SK-N-SH (cell line): ENCODE results near the gene ALOX15. TPM values are rescaled to one million over a fixed set of nuclear protein-coding genes. Genes with fewer than 3 reads are reported as not detected.

Source experiments
- CTCF ChIA-PET: fragments of 300-600, 350-600 bp; formaldehyde crosslinking; extraction: SDS; loops from one replicate; lab custom pipeline; 2021; lab: Yijun Ruan, JAX
- POLR2A ChIA-PET: fragments of 350-600 bp; sonication (Branson Sonifier 250); formaldehyde crosslinking; extraction: SDS; loops from one replicate; lab custom pipeline; 2020; ENCODE audit warnings: antibody characterized with exemption, inconsistent platforms; lab: Yijun Ruan, JAX
- DNase-seq: peaks from one replicate; pipeline ENCODE4 v3.0.0; 2012
- H2AFZ ChIP-seq: fragments of 200-600 bp; sonication (generic); 2 replicates; pipeline ENCODE4 v1.8.1; 2016; ENCODE audit warnings: antibody characterized with exemption, mild to moderate bottlenecking, low read depth
- H3F3A ChIP-seq: fragments of 200-600 bp; sonication (generic); replicated peaks from 2 replicates; pipeline ENCODE3; 2016; ENCODE audit warnings: antibody characterized with exemption, mild to moderate bottlenecking; ENCODE audit not compliant: insufficient read depth
- H3K27ac ChIP-seq, 2 experiments: fragments of 200-500 bp in 1 of 2; fragments of 200-600 bp in 1 of 2; sonication (Bioruptor generic) in 1 of 2; sonication (generic), shearing (Covaris generic) in 1 of 2; 2 replicates each; pipeline versions ENCODE4 v1.5.1 to v1.6.1; 2014 to 2016; ENCODE audit warnings: low read depth in 2 of 2, inconsistent platforms in 1 of 2, low read length in 1 of 2, mild to moderate bottlenecking in 1 of 2, mixed read lengths in 1 of 2
- H3K27me3 ChIP-seq: fragments of 200-600 bp; sonication (generic), shearing (Covaris generic); 2 replicates; pipeline ENCODE4 v1.6.1; 2016; ENCODE audit warnings: mixed run types; ENCODE audit not compliant: insufficient read depth
- H3K36me3 ChIP-seq, 2 experiments: fragments of 200-500 bp in 1 of 2; fragments of 200-600 bp in 1 of 2; sonication (Bioruptor generic) in 1 of 2; sonication (generic) in 1 of 2; replicated peaks in 1 of 2; 2 replicates each; pipeline versions ENCODE3 to v1.5.1; 2014 to 2016; ENCODE audit warnings: low read length in 1 of 2, mild to moderate bottlenecking in 1 of 2; ENCODE audit not compliant: insufficient read depth in 2 of 2, control insufficient read depth in 1 of 2
- H3K4me1 ChIP-seq, 2 experiments: fragments of 200-500 bp in 1 of 2; fragments of 200-600 bp in 1 of 2; sonication (Bioruptor generic) in 1 of 2; sonication (generic), shearing (Covaris generic) in 1 of 2; 2 replicates each; pipeline versions ENCODE4 v1.5.1 to v1.6.1; 2014 to 2016; ENCODE audit warnings: low read depth in 1 of 2, low read length in 1 of 2, mixed run types in 1 of 2; ENCODE audit not compliant: insufficient read depth in 2 of 2, control insufficient read depth in 1 of 2
- H3K4me2 ChIP-seq: fragments of 200-600 bp; sonication (generic), shearing (Covaris generic); 2 replicates; pipeline ENCODE4 v1.6.1; 2017; ENCODE audit warnings: mixed run types
- H3K4me3 ChIP-seq, 2 experiments: fragments of 200-500 bp in 1 of 2; fragments of 200-600 bp in 1 of 2; sonication (Bioruptor generic) in 1 of 2; sonication (generic), shearing (Covaris generic) in 1 of 2; 2 replicates each; pipeline versions ENCODE4 v1.5.1 to v1.8.1; 2014 to 2016; ENCODE audit warnings: low read depth in 2 of 2, inconsistent platforms in 1 of 2, low read length in 1 of 2, mild to moderate bottlenecking in 1 of 2, mixed read lengths in 1 of 2, moderate library complexity in 1 of 2
- H3K79me2 ChIP-seq: fragments of 200-600 bp; sonication (generic); 2 replicates; pipeline ENCODE4 v1.8.1; 2017; ENCODE audit warnings: mild to moderate bottlenecking; ENCODE audit not compliant: insufficient read depth
- H3K9ac ChIP-seq: fragments of 200-600 bp; sonication (generic); 2 replicates; pipeline ENCODE4 v1.6.1; 2017; ENCODE audit warnings: mixed run types
- H3K9me2 ChIP-seq: fragments of 200-600 bp; sonication (generic); 2 replicates; pipeline ENCODE4 v1.6.1; 2017; ENCODE audit warnings: mixed run types
- H3K9me3 ChIP-seq: fragments of 200-600 bp; sonication (generic); 2 replicates; pipeline ENCODE4 v1.6.1; 2017; ENCODE audit warnings: mixed run types, mild to moderate bottlenecking, moderate library complexity
- H4K20me1 ChIP-seq: fragments of 200-600 bp; sonication (generic); 2 replicates; pipeline ENCODE4 v1.6.1; 2017; ENCODE audit warnings: mild to moderate bottlenecking, mixed run types; ENCODE audit not compliant: insufficient read depth
- CHD2 ChIP-seq: fragments of 150-350 bp; IDR thresholded peaks from 2 replicates; pipeline ENCODE4 v1.6.1; 2018; ENCODE audit warnings: low read length; ENCODE audit not compliant: partially characterized antibody
- ELF1 ChIP-seq: IDR thresholded peaks from 2 replicates; pipeline ENCODE4 v1.4.0; 2012
- EZH2phosphoT487 ChIP-seq: fragments of 200-600 bp; sonication (generic); IDR thresholded peaks from 2 replicates; pipeline ENCODE4 v1.6.1; 2017; ENCODE audit warnings: low read depth, mixed run types, mild to moderate bottlenecking, antibody characterized with exemption, moderate library complexity, borderline replicate concordance
- FOXJ3 ChIP-seq: sonication (generic); formaldehyde crosslinking; IDR thresholded peaks from 2 replicates; pipeline ENCODE4 v1.5.1; 2020; ENCODE audit warnings: mild to moderate bottlenecking, missing genetic modification reagents
- FOXM1 ChIP-seq: IDR thresholded peaks from 2 replicates; pipeline ENCODE4 v1.4.0; 2012; ENCODE audit warnings: low read depth, mild to moderate bottlenecking
- GABPA ChIP-seq: IDR thresholded peaks from 2 replicates; pipeline ENCODE4 v1.4.0; 2012; ENCODE audit warnings: low read depth, mild to moderate bottlenecking
- JUND ChIP-seq: IDR thresholded peaks from 2 replicates; pipeline ENCODE4 v1.4.0; 2012
- NRF1 ChIP-seq: IDR thresholded peaks from 2 replicates; pipeline ENCODE4 v1.6.1; 2012; ENCODE audit warnings: low read depth, mild to moderate bottlenecking, low read length
- PBX3 ChIP-seq: IDR thresholded peaks from 2 replicates; pipeline ENCODE4; 2012
- POLR2AphosphoS5 ChIP-seq: IDR thresholded peaks from 2 replicates; pipeline ENCODE4 v1.6.1; 2012; ENCODE audit warnings: low read depth, low read length
- RCOR1 ChIP-seq: fragments of 150-350 bp; IDR thresholded peaks from 2 replicates; pipeline ENCODE4 v1.6.1; 2017; ENCODE audit warnings: antibody characterized with exemption, low read length
- RFX5 ChIP-seq: IDR thresholded peaks from 2 replicates; pipeline ENCODE4 v1.6.1; 2012; ENCODE audit warnings: mild to moderate bottlenecking, improper control_type of control experiment, low read length
- SIN3A ChIP-seq: IDR thresholded peaks from 2 replicates; pipeline ENCODE4 v1.6.1; 2012; ENCODE audit warnings: low read depth, mild to moderate bottlenecking, low read length, moderate library complexity, borderline replicate concordance
- TCF12 ChIP-seq: IDR thresholded peaks from 2 replicates; pipeline ENCODE4 v1.4.0; 2012
- TEAD4 ChIP-seq: IDR thresholded peaks from 2 replicates; pipeline ENCODE4 v1.4.0; 2012; ENCODE audit warnings: mild to moderate bottlenecking, borderline replicate concordance; ENCODE audit not compliant: insufficient read depth
- USF2 ChIP-seq: fragments of 150-350 bp; IDR thresholded peaks from 2 replicates; pipeline ENCODE4 v1.6.1; 2017; ENCODE audit warnings: antibody characterized with exemption, low read length, low read depth, borderline replicate concordance
- ZBTB33 ChIP-seq: IDR thresholded peaks from 2 replicates; pipeline ENCODE4 v1.4.0; 2012; ENCODE audit warnings: low read depth, borderline replicate concordance
- WGBS: methylation state at CpG from one replicate; pipeline ENCODE4 v1.1.6; 2017; ENCODE audit warnings: low lambda C conversion rate; 5-methylcytosine and 5-hydroxymethylcytosine counted together
- polyA plus RNA-seq, 3 experiments: library from polyadenylated mRNA; depleted of rRNA; stranded (reverse); fragments of >200 nt; gene quantifications; 2 replicates each; pipeline ENCODE4 v1.2.3, GENCODE V29; 2012

The ALOX15 gene
- polyA plus RNA-seq, 1 of the 3 experiments (the other 2 are of a cell fraction): not detected

GRCh38 chr17:4652997-4653396, 11.5 kb upstream of the ALOX15 start:
- H2AFZ ChIP-seq: no peak overlapping the region
- no peak overlapping the region for H3K4me2 ChIP-seq
- 73% methylated on average over 5 of the region's 5 CpGs for WGBS
- H3K4me3 ChIP-seq: no peak overlapping the region
- H3F3A ChIP-seq: no peaks in the 10 kb centered on the region
- H3K4me1 ChIP-seq: no peaks in the 10 kb centered on the region
- H4K20me1 ChIP-seq: no peaks in the 10 kb centered on the region
- DNase-seq: no peak
- H3K36me3 ChIP-seq: no peaks in the 10 kb centered on the region
- ChIA-PET POLR2A (no interaction called here), CTCF (no interaction called here)
- H3K27me3 ChIP-seq: no peaks in the 10 kb centered on the region; the same call in 1 of the 2 replicates
- no peaks in the 10 kb centered on the region for H3K9me3 ChIP-seq
- no peak overlapping the region for H3K27ac ChIP-seq
- TF ChIP-seq RFX5: no peak
- TF ChIP-seq FOXM1: no peak
- TF ChIP-seq TEAD4: no peak
- TF ChIP-seq GABPA: no peak
- no peak for TF ChIP-seq ELF1
- TF ChIP-seq CHD2: no peak
- no peak for TF ChIP-seq JUND
- TF ChIP-seq PBX3: no peak
- TF ChIP-seq ZBTB33: no peak
- no peak for TF ChIP-seq FOXJ3 (CRISPR knock-in tag)
- no peak for TF ChIP-seq SIN3A
- TF ChIP-seq USF2: no peak
- TF ChIP-seq NRF1: no peak
- no peak for TF ChIP-seq RCOR1
- TF ChIP-seq EZH2phosphoT487: no peak
- TF ChIP-seq POLR2AphosphoS5: no peak
- no peak for TF ChIP-seq TCF12
- TF ChIP-seq, all 33 proteins: peak for 0
- H3K79me2 ChIP-seq: no peaks in the 10 kb centered on the region
- H3K9me2 ChIP-seq: no peaks in the 10 kb centered on the region
- no peak overlapping the region for H3K9ac ChIP-seq
